Fibroblast of lung (primary cell): ENCODE data around the gene USP24. TPM values are rescaled to one million over a fixed set of nuclear protein-coding genes. Genes with fewer than 3 reads are reported as not detected.

Source experiments
- DNase-seq, 2 donors: peaks; one replicate each; pipeline versions ENCODE4 v3.0.0 to v3.0.0-alpha.2; 2010; ENCODE audit warnings: low read depth in 2 of 2
- H2AFZ ChIP-seq: 2 replicates; pipeline ENCODE4 v1.5.1; 2012; ENCODE audit warnings: low read length, control low read depth, inconsistent platforms
- H3K27ac ChIP-seq: 2 replicates; pipeline ENCODE4 v1.5.1; 2011; ENCODE audit warnings: low read length, control low read depth; ENCODE audit not compliant: insufficient read depth
- H3K27me3 ChIP-seq: 2 replicates; pipeline ENCODE4 v1.5.1; 2011; ENCODE audit warnings: mild to moderate bottlenecking, low read length; ENCODE audit not compliant: control insufficient read depth, insufficient read depth
- H3K36me3 ChIP-seq: 2 replicates; pipeline ENCODE4 v1.5.1; 2011; ENCODE audit warnings: low read length; ENCODE audit not compliant: control insufficient read depth, insufficient read depth
- H3K4me1 ChIP-seq: 2 replicates; pipeline ENCODE4 v1.5.1; 2011; ENCODE audit warnings: low read length; ENCODE audit not compliant: control insufficient read depth, insufficient read depth; ENCODE audit errors: extremely low read depth
- H3K4me2 ChIP-seq: 2 replicates; pipeline ENCODE4 v1.5.1; 2011; ENCODE audit warnings: low read length, control low read depth; ENCODE audit not compliant: insufficient read depth; ENCODE audit errors: extremely low read depth
- H3K4me3 ChIP-seq, 4 experiments: fragments of 200-600 bp in 1 of 4; sonication (generic) in 1 of 4; replicated peaks in 1 of 4; 2 replicates each; pipeline ENCODE4 v1.5.1; 2011 to 2016; ENCODE audit warnings: low read length in 4 of 4, low read depth in 3 of 4, mild to moderate bottlenecking in 3 of 4, control low read depth in 2 of 4, inconsistent platforms in 1 of 4, mixed read lengths in 1 of 4; ENCODE audit not compliant: insufficient read depth in 1 of 4; ENCODE audit errors: control extremely low read depth in 1 of 4
- H3K79me2 ChIP-seq: 2 replicates; pipeline ENCODE4 v1.5.1; 2012; ENCODE audit warnings: mild to moderate bottlenecking, low read length, inconsistent platforms; ENCODE audit not compliant: control insufficient read depth, insufficient read depth
- H3K9ac ChIP-seq: 2 replicates; pipeline ENCODE4 v1.5.1; 2011; ENCODE audit warnings: mild to moderate bottlenecking, low read length, control low read depth; ENCODE audit not compliant: insufficient read depth
- H3K9me3 ChIP-seq: 2 replicates; pipeline ENCODE4 v1.5.1; 2012; ENCODE audit warnings: low read depth, low read length; ENCODE audit not compliant: control insufficient read depth, insufficient read depth
- H4K20me1 ChIP-seq: 2 replicates; pipeline ENCODE4 v1.5.1; 2011; ENCODE audit warnings: low read length; ENCODE audit not compliant: control insufficient read depth, insufficient read depth; ENCODE audit errors: extremely low read depth
- EZH2 ChIP-seq: IDR thresholded peaks from 2 replicates; pipeline ENCODE4 v1.5.1; 2012; ENCODE audit warnings: low read length, control low read depth, mild to moderate bottlenecking; ENCODE audit errors: missing control alignments
- polyA plus RNA-seq, 2 donors: library from polyadenylated mRNA; depleted of rRNA in 1 of 2; stranded (reverse) in 1 of 2; unstranded in 1 of 2; fragments of >200 nt; gene quantifications; 2 replicates each; pipeline ENCODE4 v1.2.1, GENCODE V29; 2011 to 2012; ENCODE audit warnings: missing spikeins in 1 of 2
- total RNA-seq: library from RNA; depleted of rRNA; stranded (reverse); fragments of >200 nt; gene quantifications from 2 replicates; pipeline ENCODE4 v1.2.1, GENCODE V29; 2014
- TF ChIP-seq, protein P1 (sequence below), 2 donors: IDR thresholded peaks in 1 of 2; conservative IDR thresholded peaks in 1 of 2; 1 replicate in 1 of 2; 2 replicates in 1 of 2; pipeline ENCODE4 v1.5.1; 2011 to 2012; ENCODE audit warnings: low read length in 2 of 2, control low read depth in 1 of 2, inconsistent platforms in 1 of 2, low read depth in 1 of 2, mild to moderate bottlenecking in 1 of 2

The USP24 gene
- total and polyA plus RNA-seq, 2 donors (not counting 1 experiment from before 2014, with no cell fraction given) = 16.4 to 63.9 TPM

GRCh38 chr1:55056632-55056992 lies 158.6 kb downstream of the USP24 start:
- Histone ChIP-seq H3K27ac (no peak overlapping the region), H3K9me3 (no peaks in the 10 kb centered on the region), H3K79me2 (no peaks in the 10 kb centered on the region), H3K9ac (no peak overlapping the region), H3K36me3 (no peaks in the 10 kb centered on the region), H3K27me3 (peaks cover 2% of the 10 kb centered on the region), H2AFZ (no peak overlapping the region), H3K4me2 (no peak overlapping the region), H4K20me1 (no peaks in the 10 kb centered on the region), H3K4me1 (no peaks in the 10 kb centered on the region), H3K4me3 (no peak overlapping the region)
- no peak for DNase-seq
- TF ChIP-seq EZH2 = no peak
- TF ChIP-seq, protein P1, sequence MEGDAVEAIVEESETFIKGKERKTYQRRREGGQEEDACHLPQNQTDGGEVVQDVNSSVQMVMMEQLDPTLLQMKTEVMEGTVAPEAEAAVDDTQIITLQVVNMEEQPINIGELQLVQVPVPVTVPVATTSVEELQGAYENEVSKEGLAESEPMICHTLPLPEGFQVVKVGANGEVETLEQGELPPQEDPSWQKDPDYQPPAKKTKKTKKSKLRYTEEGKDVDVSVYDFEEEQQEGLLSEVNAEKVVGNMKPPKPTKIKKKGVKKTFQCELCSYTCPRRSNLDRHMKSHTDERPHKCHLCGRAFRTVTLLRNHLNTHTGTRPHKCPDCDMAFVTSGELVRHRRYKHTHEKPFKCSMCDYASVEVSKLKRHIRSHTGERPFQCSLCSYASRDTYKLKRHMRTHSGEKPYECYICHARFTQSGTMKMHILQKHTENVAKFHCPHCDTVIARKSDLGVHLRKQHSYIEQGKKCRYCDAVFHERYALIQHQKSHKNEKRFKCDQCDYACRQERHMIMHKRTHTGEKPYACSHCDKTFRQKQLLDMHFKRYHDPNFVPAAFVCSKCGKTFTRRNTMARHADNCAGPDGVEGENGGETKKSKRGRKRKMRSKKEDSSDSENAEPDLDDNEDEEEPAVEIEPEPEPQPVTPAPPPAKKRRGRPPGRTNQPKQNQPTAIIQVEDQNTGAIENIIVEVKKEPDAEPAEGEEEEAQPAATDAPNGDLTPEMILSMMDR (conservative IDR thresholded peaks at IDR 0.05 in 1 of 2, IDR thresholded peaks at IDR 0.05 in 1 of 2; ENCODE audit: low read depth in 1 of 2, low read length in 2 of 2) = no peak

GRCh38 chr1:55055951-55056631 lies 159.1 kb downstream of the USP24 start:
- Histone ChIP-seq H3K4me1 (no peaks in the 10 kb centered on the region), H3K36me3 (no peaks in the 10 kb centered on the region), H3K9me3 (no peaks in the 10 kb centered on the region), H3K79me2 (no peaks in the 10 kb centered on the region), H4K20me1 (no peaks in the 10 kb centered on the region), H3K4me3 (no peak overlapping the region), H3K27ac (no peak overlapping the region), H3K27me3 (peaks cover 2% of the 10 kb centered on the region), H2AFZ (no peak overlapping the region), H3K9ac (no peak overlapping the region), H3K4me2 (no peak overlapping the region)
- DNase-seq = no peak
- TF ChIP-seq EZH2 = no peak
- TF ChIP-seq, protein P1 (conservative IDR thresholded peaks at IDR 0.05 in 1 of 2, IDR thresholded peaks at IDR 0.05 in 1 of 2; ENCODE audit: low read depth in 1 of 2, low read length in 2 of 2) = no peak

GRCh38 chr1:55055084-55055882 lies 159.9 kb downstream of the USP24 start:
- Histone ChIP-seq H3K9me3 (no peaks in the 10 kb centered on the region), H3K4me3 (no peak overlapping the region), H3K36me3 (no peaks in the 10 kb centered on the region), H4K20me1 (no peaks in the 10 kb centered on the region), H3K27me3 (peaks cover 2% of the 10 kb centered on the region), H3K4me2 (no peak overlapping the region), H2AFZ (no peak overlapping the region), H3K4me1 (no peaks in the 10 kb centered on the region), H3K27ac (no peak overlapping the region), H3K79me2 (no peaks in the 10 kb centered on the region), H3K9ac (no peak overlapping the region)
- no peak for DNase-seq
- no peak for TF ChIP-seq EZH2
- TF ChIP-seq, protein P1 (conservative IDR thresholded peaks at IDR 0.05 in 1 of 2, IDR thresholded peaks at IDR 0.05 in 1 of 2; ENCODE audit: low read depth in 1 of 2, low read length in 2 of 2) = no peak
